ENCODE data around the gene S100A7A.

S100A7A gene

DNA sequence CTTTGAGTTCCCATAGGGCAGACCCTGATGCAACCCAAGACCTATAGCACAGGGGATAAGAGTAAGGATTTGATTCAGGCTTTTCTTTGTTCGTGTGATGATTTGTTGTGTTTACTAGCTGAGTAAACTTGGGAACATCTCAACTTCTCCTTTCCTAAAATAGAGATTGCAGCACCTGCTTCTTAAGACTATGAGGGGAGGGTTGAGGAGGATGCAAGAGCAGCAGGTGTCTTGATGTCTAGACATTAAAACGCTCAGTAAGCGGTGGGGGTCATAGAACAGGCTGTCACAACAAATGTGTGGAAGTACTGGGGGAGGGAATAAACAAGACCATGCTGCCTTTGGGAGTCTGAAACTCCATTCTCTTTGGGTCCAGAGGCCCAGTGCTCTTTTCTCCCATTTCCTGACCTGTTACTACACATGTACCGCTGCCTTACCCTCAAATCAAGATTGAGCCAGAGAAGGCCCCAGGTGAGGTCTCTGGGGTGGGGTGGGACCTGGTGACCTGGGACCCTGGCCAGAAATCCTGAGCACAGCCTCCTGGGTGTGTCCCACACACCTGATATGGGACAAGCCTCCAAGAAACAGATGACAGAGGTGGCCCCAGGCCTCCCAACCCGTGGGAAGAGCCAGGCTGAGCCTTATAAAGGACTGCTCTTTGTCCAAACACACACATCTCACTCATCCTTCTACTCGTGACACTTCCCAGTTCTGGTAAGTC lies at the start of gene S100A7A:
Gene S100A7A, plus strand, starts transcription at position 671 of the 721 bp plus-strand sequence. CDS start 1,563 bp downstream, outside the sequence.
- no peak for DNase-seq

DNA sequence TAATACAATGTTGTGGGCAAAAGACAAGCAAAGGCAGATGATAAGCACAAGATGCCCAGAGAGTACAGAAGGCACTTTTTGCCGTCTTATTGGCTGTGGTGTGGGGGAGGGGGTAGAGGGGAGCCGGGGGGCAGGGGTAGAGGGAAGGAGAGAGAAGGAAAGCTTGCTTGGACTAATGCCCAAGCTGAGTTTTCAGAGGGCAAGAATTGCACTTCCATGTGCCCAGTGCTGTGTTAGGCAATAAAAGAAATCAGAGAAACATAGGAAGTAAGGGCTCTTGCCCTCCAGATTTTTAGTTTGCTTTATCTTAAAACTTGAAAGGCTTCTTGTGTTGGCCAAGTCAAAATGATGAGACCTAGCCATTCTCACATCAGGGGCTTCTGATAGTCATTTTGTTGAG lies 49.2 kb upstream of the S100A7A start:
- DNase-seq: no peak

DNA sequence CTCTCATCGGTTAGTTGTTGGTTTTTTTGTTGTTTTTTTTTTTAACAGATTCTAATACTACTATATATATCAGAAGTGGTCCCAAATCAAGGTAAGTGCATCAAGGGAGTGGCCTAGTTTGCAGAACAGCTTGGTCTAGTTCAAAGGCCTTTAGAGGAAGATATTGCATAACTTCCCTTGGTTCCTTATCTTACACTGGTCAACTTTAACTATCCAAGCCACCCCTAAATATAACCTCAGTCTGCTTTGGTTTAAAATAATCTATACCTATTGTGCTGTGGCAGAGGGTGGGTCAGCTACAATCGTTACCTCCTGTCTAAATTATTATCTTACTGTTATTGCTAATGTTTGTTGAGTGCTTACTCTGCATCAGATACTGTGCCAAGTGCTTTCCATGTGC lies 47.8 kb upstream of the S100A7A start:
- no peak for DNase-seq

DNA sequence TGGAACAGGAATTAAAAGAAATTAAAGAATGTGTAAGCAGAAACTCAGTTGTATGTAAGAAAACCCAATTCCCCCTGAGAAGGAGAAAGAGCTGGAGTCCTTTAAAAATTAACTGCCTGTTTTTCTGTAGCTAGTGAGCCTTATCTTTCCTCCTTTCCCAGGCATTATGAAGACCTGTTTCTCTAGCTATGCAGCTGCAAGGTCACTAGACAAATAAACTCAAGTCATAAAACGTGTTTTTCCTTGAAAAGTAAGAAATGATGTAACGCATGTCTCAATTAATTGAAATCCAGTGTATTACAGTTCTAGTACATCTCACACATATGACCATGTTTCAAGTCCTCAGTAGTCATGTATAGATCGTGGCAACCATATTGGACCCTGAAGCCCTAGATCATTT lies 46.2 kb upstream of the S100A7A start:
- no peak for DNase-seq

DNA sequence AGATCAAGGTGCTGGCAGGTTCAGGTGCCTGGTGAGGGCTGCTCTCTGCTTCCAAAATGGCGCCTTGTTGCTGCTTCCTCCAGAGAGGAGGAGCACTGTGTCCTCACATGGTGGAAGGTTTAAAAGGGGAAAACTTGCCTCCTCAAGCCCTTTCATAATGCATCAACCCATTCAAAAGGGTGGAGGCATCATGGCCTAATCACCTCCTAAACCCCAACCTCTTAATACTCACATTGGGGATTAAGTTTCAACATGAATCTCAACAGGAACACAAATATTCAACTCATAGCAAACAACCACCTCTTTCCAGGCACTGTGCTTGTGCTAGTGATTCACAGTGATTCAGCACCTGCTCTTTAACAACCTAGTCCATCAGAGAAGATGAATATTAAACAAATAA lies 45.1 kb upstream of the S100A7A start:
- DNase-seq: no peak

DNA sequence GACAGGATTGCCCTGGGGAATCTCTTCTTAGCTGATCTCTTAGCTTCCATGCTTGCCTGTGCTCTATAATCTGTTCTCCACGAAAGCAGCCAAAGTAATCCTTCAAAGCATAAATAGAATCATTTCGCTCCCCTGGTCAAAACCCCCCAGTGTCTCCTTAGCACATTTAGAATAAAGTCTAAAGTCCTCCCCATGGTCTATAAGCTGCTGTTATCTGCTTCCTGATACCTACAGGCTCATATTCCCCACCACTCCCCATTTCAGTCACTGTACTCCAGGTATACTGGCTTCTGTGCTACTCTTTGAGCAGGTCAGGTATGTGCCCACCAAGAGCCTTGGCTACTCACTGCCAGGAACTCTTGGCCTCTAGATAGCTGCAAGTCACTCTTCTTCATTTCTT lies 43.7 kb upstream of the S100A7A start:
- DNase-seq: no peak

DNA sequence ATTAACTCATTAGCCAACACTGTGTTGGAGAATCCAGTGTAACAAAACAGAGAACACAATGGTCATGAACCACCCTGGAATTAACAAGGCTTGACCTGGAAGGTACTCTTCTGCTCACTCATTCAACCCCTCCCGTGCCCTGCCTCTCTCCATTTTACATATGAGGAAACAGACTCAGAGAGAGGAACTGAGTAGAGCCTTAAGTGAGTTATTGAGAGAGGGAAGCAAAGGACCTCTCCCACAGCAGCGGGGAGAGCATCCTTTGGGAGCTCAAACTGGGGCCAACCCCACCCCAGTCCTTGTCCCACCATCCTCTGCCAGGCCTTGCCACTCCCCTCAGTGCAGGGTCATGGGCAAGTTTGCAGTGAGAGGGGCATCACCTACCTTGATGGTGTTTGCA lies 42.2 kb upstream of the S100A7A start:
- no peak for DNase-seq

DNA sequence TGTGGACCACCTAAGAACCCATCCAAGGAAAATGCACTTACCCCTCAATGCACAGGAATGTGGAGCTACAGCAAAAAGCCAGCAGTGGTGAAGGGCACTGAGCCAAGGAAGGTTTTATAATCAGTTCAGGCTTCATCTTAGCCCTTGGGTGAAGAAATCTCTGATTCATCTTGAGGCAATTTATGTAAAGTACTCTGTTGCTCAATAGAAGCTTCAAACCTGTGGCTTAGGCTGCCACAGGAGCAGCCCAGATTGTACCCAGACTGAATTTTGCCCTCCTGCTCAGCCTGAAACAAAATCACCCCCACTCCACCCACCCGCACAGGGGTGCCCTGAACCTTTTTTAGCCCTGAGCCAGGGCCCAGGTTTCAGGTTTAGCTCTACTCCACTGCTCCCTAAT lies 40.8 kb upstream of the S100A7A start, which contains the start of gene S100A12:
Gene S100A12, minus strand, starts transcription at position 111 of the 400 bp plus-strand sequence. CDS start 1,029 bp downstream, outside the sequence.
- DNase-seq: no peak

DNA sequence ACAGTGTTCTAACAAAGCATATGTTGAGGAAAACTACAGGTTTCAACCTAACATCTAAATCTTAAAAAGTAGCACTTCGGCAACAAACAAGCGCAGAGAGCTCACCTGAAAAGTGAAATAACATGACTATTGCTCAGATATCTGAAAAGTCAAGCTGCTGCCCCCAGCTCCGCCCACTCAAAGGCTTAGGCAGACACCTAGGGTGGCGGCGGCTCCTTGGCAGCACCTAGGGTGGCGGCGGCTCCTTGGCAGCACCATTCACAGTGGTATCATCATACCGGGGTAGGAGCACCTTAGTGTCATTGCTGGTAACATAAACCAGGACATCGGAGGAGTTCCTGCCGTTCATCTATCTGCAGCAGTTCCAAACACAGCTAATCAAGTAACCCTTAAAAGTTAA lies 36.7 kb upstream of the S100A7A start:
- DNase-seq: no peak

DNA sequence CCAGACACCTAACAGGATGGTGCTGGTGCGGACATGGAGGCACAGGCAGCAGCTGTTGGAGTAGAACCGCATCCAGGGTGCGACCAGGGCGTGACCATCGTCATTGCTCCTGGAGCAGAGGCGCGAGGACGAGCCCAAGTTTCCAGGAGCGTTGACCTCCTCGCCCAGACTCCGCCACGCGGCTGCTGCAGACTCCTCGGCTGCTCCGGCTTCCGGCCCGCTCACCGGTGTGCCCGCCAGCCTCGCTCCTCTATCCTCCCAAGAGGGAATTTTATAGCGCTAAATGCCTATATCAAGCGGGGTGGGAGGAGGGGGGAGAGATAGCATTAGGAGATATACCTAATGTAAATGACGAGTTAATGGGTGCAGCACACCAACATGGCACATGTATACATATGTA lies 35.6 kb upstream of the S100A7A start:
- DNase-seq: no peak

DNA sequence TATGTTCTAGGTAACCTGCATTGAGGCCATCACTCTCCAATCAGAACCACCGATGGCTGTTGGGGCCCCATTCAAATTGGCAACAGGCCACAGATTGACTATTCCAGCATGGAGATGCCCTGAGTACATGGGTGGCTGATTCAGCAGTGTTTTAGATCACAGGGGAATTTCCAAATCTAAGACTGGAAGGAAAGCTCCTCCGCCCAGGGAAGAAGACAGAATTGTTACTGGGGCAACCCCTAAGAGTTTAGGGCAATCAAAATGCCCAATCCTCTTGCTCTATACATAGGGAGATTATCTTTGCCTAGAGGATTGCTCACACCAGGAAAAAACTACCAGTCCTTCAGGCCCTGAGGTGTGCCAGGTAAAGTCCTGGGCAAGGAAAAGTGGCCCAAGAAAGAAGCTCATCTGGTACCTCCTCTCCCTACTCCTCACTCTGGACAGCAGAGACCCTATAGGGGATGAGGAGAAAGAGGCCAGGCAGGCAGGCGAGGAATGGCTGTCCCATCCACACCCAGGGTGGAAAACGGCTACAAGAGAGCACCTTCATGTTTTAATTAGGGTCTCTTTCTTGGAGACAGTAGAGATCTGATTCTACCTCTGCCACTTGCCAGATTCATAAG lies 31.3 kb upstream of the S100A7A start:
- DNase-seq: no peak

DNA sequence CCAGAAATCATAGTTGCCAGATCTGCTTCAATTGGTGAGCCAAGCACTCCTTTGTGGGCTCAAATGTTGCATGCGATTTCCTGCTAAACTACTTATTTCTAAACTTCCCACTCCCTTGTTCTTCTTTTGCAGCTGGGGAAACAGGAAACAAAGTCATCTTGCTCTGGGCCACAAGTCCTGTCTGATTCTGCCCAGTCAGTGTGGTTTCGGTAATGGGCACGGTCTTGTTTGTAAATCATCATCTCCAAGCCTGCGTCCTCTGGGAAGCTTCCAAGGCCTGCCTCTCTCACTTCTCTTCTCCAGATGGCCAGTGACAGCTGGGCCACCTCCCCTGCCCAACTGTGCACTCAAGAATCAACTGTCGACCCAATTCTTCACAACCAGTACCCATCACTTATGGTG lies 29.8 kb upstream of the S100A7A start:
- no peak for DNase-seq

DNA sequence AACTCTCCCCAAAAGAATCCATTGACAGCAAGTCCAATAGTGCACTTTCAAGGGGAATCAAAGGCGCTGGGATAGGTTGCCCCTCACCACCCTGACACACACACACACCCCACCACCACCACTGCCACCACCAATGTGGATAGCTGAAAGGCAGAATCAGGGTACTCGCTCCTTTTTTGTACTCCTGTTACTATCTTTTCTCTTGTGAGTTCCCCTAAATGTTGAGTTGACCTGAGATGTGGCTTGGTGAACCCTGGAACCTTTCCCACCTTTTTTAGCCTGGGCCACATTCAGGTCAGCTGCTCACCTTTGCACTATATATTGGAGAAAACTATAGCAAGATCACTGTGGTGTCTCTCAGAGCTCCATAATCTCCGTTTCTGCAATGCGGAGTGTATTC lies 29.3 kb upstream of the S100A7A start:
- DNase-seq: no peak

DNA sequence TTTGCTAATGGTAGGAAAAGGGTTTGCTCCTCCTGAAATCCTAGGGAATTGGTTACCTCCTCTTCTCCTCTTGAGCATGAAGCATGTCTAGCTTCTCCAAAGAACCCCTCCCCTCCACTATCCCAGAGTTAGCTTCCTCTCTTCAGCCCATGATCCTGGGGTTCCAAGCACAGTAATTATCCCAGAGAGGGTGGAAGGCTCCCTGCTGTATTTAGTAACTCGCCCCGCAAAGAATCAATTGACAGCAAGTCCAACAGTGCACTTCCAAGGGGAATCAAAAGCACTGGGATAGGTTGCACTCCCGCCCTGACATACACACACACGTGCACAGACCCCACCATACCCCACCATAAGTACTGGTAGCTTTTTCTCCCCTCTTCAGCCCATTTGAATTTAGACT lies 28.5 kb upstream of the S100A7A start:
- no peak for DNase-seq

DNA sequence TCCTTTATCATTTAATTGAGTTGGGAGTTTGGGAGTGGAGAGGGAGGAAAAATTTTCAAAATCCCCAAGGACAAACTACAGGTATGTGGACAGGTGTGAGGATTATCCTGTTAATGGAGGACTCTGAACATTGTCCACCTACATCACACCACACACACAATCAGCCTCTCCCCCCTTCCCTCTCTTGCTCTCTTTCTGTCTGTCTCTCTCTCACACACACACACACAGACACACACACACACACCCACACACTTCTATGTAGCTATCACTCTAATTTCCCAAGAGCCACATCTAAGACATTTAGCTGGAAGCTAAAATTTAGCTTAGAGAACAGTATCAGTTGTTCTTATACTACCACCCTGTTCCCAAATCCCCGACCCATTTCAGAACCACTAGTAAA lies 26.9 kb upstream of the S100A7A start:
- no peak for DNase-seq

DNA sequence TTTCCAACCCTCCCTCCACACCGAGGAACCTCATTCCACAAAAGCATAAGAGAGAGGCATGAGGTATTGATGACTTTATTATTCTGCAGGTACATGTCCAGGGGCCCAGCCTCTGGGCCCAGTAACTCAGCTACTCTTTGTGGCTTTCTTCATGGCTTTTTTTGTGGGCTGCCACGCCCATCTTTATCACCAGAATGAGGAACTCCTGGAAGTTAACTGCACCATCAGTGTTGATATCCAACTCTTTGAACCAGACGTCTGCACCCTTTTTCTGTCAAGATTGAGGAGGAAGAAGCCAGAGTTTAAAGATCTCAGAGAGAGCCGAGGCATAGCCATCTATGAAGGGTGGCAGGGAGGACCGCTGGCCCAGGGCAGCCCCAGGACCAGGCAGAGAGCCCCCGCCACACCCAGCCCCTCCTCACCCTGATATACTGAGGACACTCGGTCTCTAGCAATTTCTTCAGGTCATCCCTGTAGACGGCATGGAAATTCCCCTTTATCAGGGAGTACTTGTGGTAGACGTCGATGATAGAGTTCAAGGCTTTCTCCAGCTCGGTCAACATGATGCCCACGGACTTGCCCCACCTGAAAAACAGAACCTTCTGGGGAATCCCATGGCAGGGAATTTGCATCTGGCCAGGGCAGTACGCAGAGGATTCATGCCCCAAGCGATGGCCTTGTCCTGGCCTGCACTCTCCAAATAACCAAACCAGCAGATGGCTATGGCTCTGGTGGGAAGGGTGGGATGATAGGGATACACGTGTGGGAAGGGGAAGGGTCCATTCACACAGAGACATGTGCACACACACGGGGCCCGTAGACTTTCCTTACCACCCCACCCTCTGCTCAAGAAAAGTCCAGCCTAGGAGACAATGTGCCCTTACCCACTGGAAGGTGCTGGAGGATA lies 26.1 kb upstream of the S100A7A start:
- no peak for DNase-seq

DNA sequence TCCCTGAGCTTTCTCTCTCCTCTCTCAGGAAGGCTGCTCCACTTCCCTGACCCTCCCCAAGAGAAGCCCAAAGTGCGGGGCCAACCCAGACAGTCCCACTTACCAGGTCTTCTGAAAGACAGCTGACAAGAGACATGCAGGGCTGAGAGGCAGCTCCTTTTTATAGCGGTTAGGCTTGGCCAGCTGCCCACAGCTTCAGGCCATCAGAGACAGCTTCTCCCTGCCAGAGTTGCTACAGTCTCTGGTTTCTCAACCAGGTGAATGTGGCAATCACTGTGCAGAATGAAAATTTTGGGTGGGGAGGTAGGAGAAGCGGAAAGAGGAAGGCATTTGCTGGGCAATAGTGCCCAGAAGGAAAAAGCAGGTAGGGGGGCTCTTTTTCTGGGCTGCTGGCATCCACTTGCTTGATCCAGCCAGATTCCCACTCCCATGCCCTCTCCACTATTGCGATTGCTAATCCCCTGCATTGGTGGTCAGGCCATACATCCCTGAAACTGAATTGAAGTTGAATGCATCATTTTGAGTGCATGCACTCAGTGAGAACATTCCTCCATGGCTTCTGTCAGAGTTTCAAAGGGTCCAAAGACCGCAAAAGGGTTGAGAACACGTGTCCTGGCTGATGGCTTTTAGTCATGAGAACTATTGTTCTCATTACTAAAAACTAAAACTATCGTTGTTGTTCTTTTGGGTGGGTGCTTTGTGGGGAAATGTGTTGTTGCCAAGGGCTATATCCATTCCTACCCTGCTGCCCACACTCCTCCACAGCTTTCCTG lies 25.2 kb upstream of the S100A7A start, which contains the start of gene S100A8:
Gene S100A8, minus strand, starts transcription at position 136 of the 773 bp plus-strand sequence. CDS start 538 bp downstream, outside the sequence.
- DNase-seq: no peak

DNA sequence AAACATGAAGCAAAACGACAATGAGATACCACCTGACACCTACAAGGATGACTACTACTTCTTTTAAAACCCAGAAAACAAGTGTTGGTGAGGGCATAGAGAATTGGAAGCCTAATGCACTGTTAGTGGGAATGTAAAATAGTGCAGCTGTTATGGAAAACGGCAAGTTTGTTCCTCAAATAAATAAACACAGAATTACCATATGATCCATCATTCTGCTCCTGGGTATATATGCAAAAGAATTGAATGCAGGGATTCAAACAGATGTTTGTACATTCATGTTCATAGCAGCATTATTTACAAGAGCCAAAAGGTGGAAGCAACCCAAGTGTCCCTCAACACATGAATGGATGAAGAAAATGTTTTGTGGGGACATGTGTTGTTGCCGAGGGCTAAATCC lies 24.1 kb upstream of the S100A7A start:
- no peak for DNase-seq

DNA sequence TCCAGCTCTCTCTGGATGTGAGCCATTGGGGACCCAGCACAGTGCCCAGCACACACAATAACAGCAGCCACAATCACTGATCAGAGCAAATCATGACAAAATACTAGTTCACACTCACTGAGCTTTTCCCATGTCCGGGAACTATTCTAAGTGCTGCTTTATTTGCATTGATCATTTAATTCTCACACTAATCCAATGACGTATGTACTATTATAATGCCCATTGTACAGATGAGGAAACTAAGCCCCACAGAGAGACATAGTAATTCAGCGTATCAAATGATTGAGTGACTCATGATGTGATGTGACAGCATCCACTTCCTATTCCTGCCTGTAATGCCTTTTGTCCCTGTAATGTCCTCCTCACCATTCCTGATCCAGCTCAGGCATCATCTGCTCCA lies 23.5 kb upstream of the S100A7A start:
- no peak for DNase-seq

DNA sequence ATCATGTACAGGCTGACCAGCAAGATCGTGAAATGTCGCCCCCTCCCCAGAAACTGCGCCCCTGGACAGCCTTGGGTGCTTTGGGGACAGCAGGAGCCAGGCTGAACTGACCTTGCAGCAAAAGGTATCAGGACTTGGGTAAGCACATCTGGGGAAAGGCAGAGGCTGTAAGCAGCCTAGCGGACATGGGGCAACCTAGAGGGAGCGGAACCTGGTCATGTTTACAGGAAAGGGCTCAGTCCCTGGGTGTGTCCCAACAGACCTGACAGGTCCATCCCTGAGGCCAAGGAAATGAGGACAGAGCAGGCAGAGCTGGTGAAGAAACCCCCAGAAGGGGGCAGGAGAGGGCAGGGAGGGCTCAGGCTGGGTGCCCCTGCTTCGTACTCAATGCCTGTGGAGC lies 22.4 kb upstream of the S100A7A start:
- no peak for DNase-seq

DNA sequence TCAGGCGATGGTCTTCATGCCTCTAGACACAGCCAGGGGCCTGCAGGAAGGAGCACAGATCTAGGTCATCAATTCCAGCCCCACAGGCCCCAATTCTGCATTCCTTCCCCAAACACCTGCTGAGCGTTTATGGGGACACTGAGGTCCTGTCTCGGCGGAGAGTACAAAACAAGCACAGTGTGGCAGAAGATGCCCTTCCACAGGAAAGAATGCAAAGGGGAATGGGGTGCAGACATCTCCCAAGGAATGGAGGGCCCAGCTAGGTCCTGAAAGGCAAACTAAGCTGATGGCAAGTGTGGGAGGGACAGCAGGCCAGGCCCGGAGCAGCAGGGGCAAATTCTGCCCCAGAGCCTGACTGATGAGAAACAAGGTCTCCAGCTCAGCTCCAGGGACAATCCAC lies 21.9 kb upstream of the S100A7A start:
- no peak for DNase-seq

DNA sequence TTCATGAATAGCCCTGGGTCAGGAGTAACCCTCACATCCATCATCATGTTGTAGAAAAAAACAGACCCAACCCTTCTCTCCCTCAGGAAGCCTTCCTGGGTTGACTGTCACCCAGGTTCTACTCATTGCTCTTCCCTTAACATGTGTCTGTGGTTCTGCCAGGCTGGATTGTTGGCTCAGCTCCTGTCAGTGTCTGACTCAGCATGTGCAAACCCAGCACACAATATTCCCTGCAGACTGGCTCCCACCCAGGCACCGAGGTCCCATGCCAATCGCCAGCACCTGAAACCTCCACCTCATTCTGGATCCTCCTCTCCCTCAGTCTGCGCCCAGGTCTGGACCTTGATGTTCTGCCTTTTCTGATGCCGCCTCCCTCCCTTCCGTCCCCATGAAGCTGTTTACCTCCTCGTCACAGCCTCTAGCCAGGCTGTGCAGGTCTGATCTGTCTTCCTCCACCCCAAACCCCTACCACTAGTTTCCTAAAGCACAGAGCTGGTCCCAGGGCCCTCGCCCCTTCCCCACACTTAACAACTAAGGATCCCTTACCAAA lies 21.1 kb upstream of the S100A7A start:
- DNase-seq: no peak
